CD4-positive, alpha-beta memory T cell (primary cell): ENCODE results near the gene ANAPC16. TPM values are rescaled to one million over a fixed set of nuclear protein-coding genes. Genes with fewer than 3 reads are reported as not detected.
"Not testable (repeated sequence)": the region's sequence is repeated elsewhere in the genome, so short reads cannot be mapped to it uniquely, and the experiment has no call there.

Experiments used
- CTCF ChIA-PET: fragments of 350-600 bp; sonication (Branson Sonifier 250); formaldehyde crosslinking; loops from one replicate; lab custom pipeline; 2021; ENCODE audit warnings: inconsistent platforms; ENCODE audit not compliant: partially characterized antibody; lab: Charles Lee
- POLR2A ChIA-PET: fragments of 350-600 bp; sonication (Branson Sonifier 250); formaldehyde crosslinking; loops from one replicate; lab custom pipeline; 2021; ENCODE audit not compliant: partially characterized antibody; lab: Charles Lee
- DNase-seq, 5 donors: peaks; one replicate each; pipeline versions ENCODE4 v3.0.0 to v3.0.0-alpha.2; 2020 to 2022; ENCODE audit warnings: mixed read lengths in 1 of 5
- H3K27ac ChIP-seq: one replicate; pipeline ENCODE4 v1.7.0; 2013; ENCODE audit warnings: low read depth, low read length
- H3K27me3 ChIP-seq: 2 replicates; pipeline ENCODE4 v1.7.0; 2013; ENCODE audit warnings: mild to moderate bottlenecking, low read length, moderate library complexity; ENCODE audit not compliant: insufficient read depth
- H3K36me3 ChIP-seq: 2 replicates; pipeline ENCODE4 v1.7.0; 2013; ENCODE audit warnings: mild to moderate bottlenecking, low read length, moderate library complexity; ENCODE audit not compliant: insufficient read depth
- H3K4me1 ChIP-seq: 2 replicates; pipeline ENCODE4 v1.7.0; 2013; ENCODE audit warnings: mild to moderate bottlenecking, low read length, moderate library complexity; ENCODE audit not compliant: insufficient read depth
- H3K4me3 ChIP-seq, 2 donors: one replicate each; pipeline ENCODE4 v1.7.0; 2013; ENCODE audit warnings: low read length in 2 of 2, mild to moderate bottlenecking in 1 of 2
- H3K9me3 ChIP-seq, 2 donors: one replicate each; pipeline ENCODE4 v1.7.0; 2013; ENCODE audit warnings: low read length in 2 of 2, control low read depth in 1 of 2; ENCODE audit not compliant: control insufficient read depth in 1 of 2
- H3K27ac Mint-ChIP-seq, 7 donors: one replicate each; pipeline ENCODE4 v1.8.0; 2020 to 2021; ENCODE audit warnings: mixed read lengths in 7 of 7, mild to moderate bottlenecking in 6 of 7, inconsistent platforms in 3 of 7, moderate library complexity in 3 of 7
- H3K27me3 Mint-ChIP-seq, 2 donors: one replicate each; pipeline ENCODE4 v1.8.0; 2020 to 2021; ENCODE audit warnings: mixed read lengths in 2 of 2
- H3K36me3 Mint-ChIP-seq, 2 donors: one replicate each; pipeline ENCODE4 v1.8.0; 2020 to 2021; ENCODE audit warnings: mixed read lengths in 2 of 2, inconsistent platforms in 1 of 2, mild to moderate bottlenecking in 1 of 2
- H3K4me1 Mint-ChIP-seq, 4 donors: one replicate each; pipeline ENCODE4 v1.8.0; 2020 to 2021; ENCODE audit warnings: mixed read lengths in 4 of 4, mild to moderate bottlenecking in 1 of 4
- H3K4me3 Mint-ChIP-seq, 8 donors: one replicate each; pipeline ENCODE4 v1.8.0; 2020 to 2021; ENCODE audit warnings: mixed read lengths in 8 of 8, mild to moderate bottlenecking in 7 of 8, moderate library complexity in 6 of 8, inconsistent platforms in 3 of 8
- H3K9me3 Mint-ChIP-seq, 8 donors: one replicate each; pipeline ENCODE4 v1.8.0; 2020 to 2021; ENCODE audit warnings: mixed read lengths in 8 of 8, mild to moderate bottlenecking in 5 of 8, inconsistent platforms in 3 of 8, moderate library complexity in 1 of 8
- intact Hi-C: fragments of 100-400 bp; cut with micrococcal nuclease; formaldehyde crosslinking; loops from one replicate; pipeline ENCODE4 v1.15.1; 2023
- polyA plus RNA-seq, 2 donors: library from polyadenylated mRNA; unstranded; fragments of 300-500 nt; fragmentation: Illumina TruSeq; gene quantifications; one replicate each; pipeline ENCODE4 v1.2.3, GENCODE V29; 2021
- total RNA-seq, 2 experiments: library from RNA; stranded (reverse); gene quantifications; one replicate each; pipeline ENCODE4 v1.2.3, GENCODE V29; 2021

Gene ANAPC16
- total and polyA plus RNA-seq, 4 experiments from 2014 or later = 114 to 472 (median 221) TPM

DNA sequence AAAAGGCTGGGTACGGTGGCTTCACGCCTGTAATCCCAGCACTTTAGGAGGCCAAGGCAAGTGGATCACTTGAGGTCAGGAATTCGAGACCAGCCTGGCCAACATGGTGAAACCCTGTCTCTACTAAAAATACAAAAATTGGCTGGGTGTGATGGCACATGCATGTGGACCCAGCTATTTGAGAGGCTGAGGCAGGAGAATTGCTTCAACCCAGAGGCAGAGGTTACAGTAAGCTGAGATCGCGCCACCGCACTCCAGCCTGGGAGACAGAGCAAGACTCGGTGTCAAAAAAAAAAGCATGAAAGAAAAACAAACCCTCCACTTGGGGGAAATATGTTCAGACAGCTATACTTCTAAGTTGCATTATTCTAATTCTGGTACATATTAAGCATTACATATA is 63.8 kb downstream of the ANAPC16 start:
- Mint-ChIP-seq H3K36me3 (peaks cover 19% of the 10 kb centered on the region in 2 donors), H3K27ac (peak overlapping the region in 4 of 7 donors; percentile 6 to 83 (median 56)), H3K4me1 (peaks cover 27 to 53% (median 41%) of the 10 kb centered on the region in 4 donors)
- Histone ChIP-seq H3K4me1 (peaks cover 34% of the 10 kb centered on the region), H3K36me3 (peaks cover 16% of the 10 kb centered on the region)
- H3K27ac ChIP-seq, H3K4me3 Mint-ChIP-seq, H3K4me3 ChIP-seq, DNase-seq, H3K27me3 ChIP-seq, H3K9me3 ChIP-seq, H3K27me3 Mint-ChIP-seq, H3K9me3 Mint-ChIP-seq, intact Hi-C loops: not testable (repeated sequence)
- POLR2A ChIA-PET = interaction anchor here (0.6 to 7.7 kb wide), 8 partner anchors 13 to 56 kb away, joined by 3 to 156 read pairs (median 4); no protein-coding TSS in a partner anchor
- CTCF ChIA-PET = interaction anchor here (1.1 to 2.9 kb wide), 6 partner anchors 19 to 212 kb away, joined by 3 to 10 read pairs (median 4); no protein-coding TSS in a partner anchor

DNA sequence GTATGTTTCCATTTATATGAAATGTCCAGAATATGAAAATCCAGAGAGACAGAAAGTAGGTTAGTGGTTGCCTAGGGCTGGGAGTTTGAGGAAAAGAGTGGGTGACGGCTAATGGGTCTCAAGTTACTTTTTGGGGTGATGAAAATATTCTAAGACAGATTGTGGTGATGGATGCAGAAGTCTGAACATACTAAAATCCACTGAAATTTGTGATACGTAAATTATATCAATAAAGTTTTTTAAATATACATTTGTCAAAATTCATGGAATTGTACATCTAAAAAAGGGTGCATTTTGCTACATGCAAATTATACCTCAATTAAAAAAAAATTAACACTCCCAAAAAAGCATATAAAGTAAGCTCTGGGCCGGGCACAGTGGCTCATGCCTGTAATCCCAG is 67.3 kb downstream of the ANAPC16 start:
- no peaks in the 10 kb centered on the region for H3K36me3 Mint-ChIP-seq
- Histone ChIP-seq H3K4me1 (peaks cover 26% of the 10 kb centered on the region), H3K4me3 (no peak overlapping the region), H3K9me3 (no peaks in the 10 kb centered on the region), H3K36me3 (no peaks in the 10 kb centered on the region), H3K27ac (no peak overlapping the region), H3K27me3 (no peaks in the 10 kb centered on the region)
- no peaks in the 10 kb centered on the region for H3K27me3 Mint-ChIP-seq
- H3K4me3 Mint-ChIP-seq = no peak overlapping the region
- POLR2A ChIA-PET = interaction anchor here (0.7 to 6.1 kb wide), 5 partner anchors 8 to 44 kb away, joined by 3 to 49 read pairs (median 22); partner anchors contain the start of gene DDIT4
- H3K27ac Mint-ChIP-seq = peak overlapping the region in 2 of 7 donors; percentile 8 to 18
- intact Hi-C loops = no loop called here
- peaks cover 26 to 55% (median 39%) of the 10 kb centered on the region in 4 donors for H3K4me1 Mint-ChIP-seq
- CTCF ChIA-PET = interaction anchor here (0.8 to 2.2 kb wide), 7 partner anchors 8 to 54 kb away, joined by 3 to 19 read pairs (median 4); partner anchors contain the start of gene DDIT4
- DNase-seq = no peak
- H3K9me3 Mint-ChIP-seq = no peaks in the 10 kb centered on the region

Other genes starting within 250 kb of the ANAPC16 start
- gene SPOCK2, start 127.5 kb upstream of the ANAPC16 start, total RNA-seq = 100 to 1,000 TPM; 552 to 556 TPM
- gene SPOCK2, start 127.5 kb upstream of the ANAPC16 start, polyA plus RNA-seq = 100 to 1,000 TPM; 174 to 260 TPM
- 10 to 100 TPM; 14.3 to 17.5 TPM for gene ASCC1, start 264 bp downstream of the ANAPC16 start, total RNA-seq
- gene ASCC1, start 264 bp downstream of the ANAPC16 start, polyA plus RNA-seq = 10 to 100 TPM; 19.6 to 24.9 TPM
- gene DDIT4, start 57.9 kb downstream of the ANAPC16 start, total RNA-seq = 10 to 100 TPM; 23.1 to 24.5 TPM
- 100 to 1,000 TPM; 154 to 635 TPM for gene DDIT4, start 57.9 kb downstream of the ANAPC16 start, polyA plus RNA-seq
- 10 to 100 TPM; 26.3 to 26.7 TPM for gene DNAJB12, start 138.9 kb downstream of the ANAPC16 start, total RNA-seq
- gene DNAJB12, start 138.9 kb downstream of the ANAPC16 start, polyA plus RNA-seq = 10 to 100 TPM; 13.4 to 26.2 TPM